Endothelial cell of umbilical vein (primary cell): ENCODE measurements around the gene SNCAIP. TPM values are rescaled to one million over a fixed set of nuclear protein-coding genes. Genes with fewer than 3 reads are reported as not detected.

Source experiments
- BruUV-seq: library from RNA; stranded (reverse); fragments of 400-500 nt; replicated peaks from 2 replicates; lab custom pipeline; 2021; lab: Mats Ljungman, UMichigan
- CTCF ChIA-PET: fragments of 300-600, 350-600 bp; sonication (Branson Sonifier 250); formaldehyde crosslinking; loops from one replicate; lab custom pipeline; 2021; ENCODE audit warnings: antibody characterized with exemption, inconsistent platforms; lab: Charles Lee
- POLR2A ChIA-PET: fragments of 300-600, 350-600 bp; sonication (Branson Sonifier 250); formaldehyde crosslinking; loops from one replicate; lab custom pipeline; 2021; ENCODE audit warnings: antibody characterized with exemption, inconsistent platforms; lab: Charles Lee
- DNase-seq: peaks from one replicate; pipeline ENCODE4 v3.0.0-alpha.2; 2011; ENCODE audit warnings: low read depth, low spot score
- FAIRE-seq: peaks from 2 replicates; lab custom pipeline; 2011; peaks lifted over from hg19 to GRCh38; lab: Jason Lieb, UNC
- H2AFZ ChIP-seq: 2 replicates; pipeline ENCODE4 v1.6.0; 2012; ENCODE audit warnings: low read depth, low read length, control low read depth, inconsistent platforms
- H3K27ac ChIP-seq: 2 replicates; pipeline ENCODE4 v1.5.1; 2011; ENCODE audit warnings: low read depth, mild to moderate bottlenecking, control low read depth, low read length, moderate library complexity; ENCODE audit not compliant: insufficient read depth
- H3K27me3 ChIP-seq, 2 experiments: 2 replicates each; pipeline versions ENCODE4 v1.6.0 to v1.6.1; 2011; ENCODE audit warnings: low read length in 2 of 2, mixed read lengths in 1 of 2; ENCODE audit not compliant: control insufficient read depth in 2 of 2, insufficient read depth in 2 of 2
- H3K36me3 ChIP-seq, 2 experiments: 2 replicates in 1 of 2; 3 replicates in 1 of 2; pipeline ENCODE4 v1.5.1; 2011; ENCODE audit warnings: low read length in 2 of 2, mild to moderate bottlenecking in 1 of 2, moderate library complexity in 1 of 2; ENCODE audit not compliant: control insufficient read depth in 2 of 2, insufficient read depth in 2 of 2; ENCODE audit errors: extremely low read depth in 1 of 2
- H3K4me1 ChIP-seq: 3 replicates; pipeline ENCODE4 v1.5.1; 2011; ENCODE audit warnings: mild to moderate bottlenecking, low read length; ENCODE audit not compliant: control insufficient read depth, insufficient read depth; ENCODE audit errors: extremely low read depth
- H3K4me2 ChIP-seq: 2 replicates; pipeline ENCODE4 v1.6.1; 2011; ENCODE audit warnings: low read length, control low read depth, mixed read lengths; ENCODE audit not compliant: insufficient read depth
- H3K4me3 ChIP-seq, 3 experiments: fragments of 200-600 bp in 1 of 3; sonication (generic), shearing (Covaris generic) in 1 of 3; replicated peaks in 1 of 3; 2 replicates each; pipeline ENCODE4 v1.5.1; 2011 to 2016; ENCODE audit warnings: control low read depth in 3 of 3, low read length in 3 of 3, mild to moderate bottlenecking in 2 of 3, inconsistent platforms in 1 of 3, low read depth in 1 of 3, moderate library complexity in 1 of 3; ENCODE audit not compliant: insufficient read depth in 1 of 3
- H3K79me2 ChIP-seq: 2 replicates; pipeline ENCODE4 v1.6.0; 2012; ENCODE audit warnings: low read length, inconsistent platforms; ENCODE audit not compliant: control insufficient read depth, insufficient read depth
- H3K9ac ChIP-seq: replicated peaks from 2 replicates; pipeline ENCODE3; 2011; ENCODE audit warnings: low read length, control low read depth; ENCODE audit not compliant: insufficient read depth; ENCODE audit errors: extremely low read depth
- H3K9me1 ChIP-seq: replicated peaks from 3 replicates; pipeline ENCODE4 v1.6.0; 2011; ENCODE audit warnings: mild to moderate bottlenecking, low read length; ENCODE audit not compliant: control insufficient read depth, insufficient read depth; ENCODE audit errors: extremely low read depth
- H3K9me3 ChIP-seq: replicated peaks from 2 replicates; pipeline ENCODE4 v1.5.1; 2012; ENCODE audit warnings: low read length, inconsistent platforms; ENCODE audit not compliant: control insufficient read depth, insufficient read depth
- H4K20me1 ChIP-seq: replicated peaks from 2 replicates; pipeline ENCODE3; 2011; ENCODE audit warnings: mild to moderate bottlenecking, low read length; ENCODE audit not compliant: control insufficient read depth, insufficient read depth; ENCODE audit errors: extremely low read depth
- CTCF ChIP-seq, 2 donors: IDR thresholded peaks; 1 replicate in 1 of 2; 2 replicates in 1 of 2; pipeline ENCODE4 v1.5.1; 2011; ENCODE audit warnings: low read length in 2 of 2, mild to moderate bottlenecking in 2 of 2, moderate library complexity in 2 of 2, control low read depth in 1 of 2, inconsistent platforms in 1 of 2, low read depth in 1 of 2; ENCODE audit not compliant: insufficient read depth in 1 of 2; ENCODE audit errors: extremely low read depth in 1 of 2
- EZH2 ChIP-seq: IDR thresholded peaks from 2 replicates; pipeline ENCODE4 v1.6.1; 2012; ENCODE audit warnings: borderline replicate concordance, low read depth, mild to moderate bottlenecking, moderate library complexity, low read length, inconsistent platforms; ENCODE audit not compliant: severe bottlenecking
- FOS ChIP-seq: IDR thresholded peaks from 2 replicates; pipeline ENCODE4 v1.6.1; 2011; ENCODE audit warnings: mild to moderate bottlenecking, low read length, moderate library complexity, borderline replicate concordance; ENCODE audit not compliant: insufficient read depth
- GATA2 ChIP-seq: IDR thresholded peaks from 2 replicates; pipeline ENCODE4 v1.7.0; 2011; ENCODE audit warnings: low read depth, mild to moderate bottlenecking, moderate library complexity, mixed read lengths, low read length; ENCODE audit not compliant: insufficient read length, insufficient read depth
- JUN ChIP-seq: IDR thresholded peaks from 2 replicates; pipeline ENCODE4 v1.6.1; 2011; ENCODE audit warnings: borderline replicate concordance, low read depth; ENCODE audit not compliant: insufficient read length, insufficient read depth
- MYC ChIP-seq: IDR thresholded peaks from one replicate; pipeline ENCODE4 v1.6.1; 2011; ENCODE audit warnings: mild to moderate bottlenecking, low read depth, low read length
- POLR2A ChIP-seq: IDR thresholded peaks from 2 replicates; pipeline ENCODE4 v1.6.1; 2012; ENCODE audit warnings: low read depth, mild to moderate bottlenecking, control low read depth, low read length
- POLR2AphosphoS5 ChIP-seq: IDR thresholded peaks from 2 replicates; pipeline ENCODE4 v1.6.1; 2012; ENCODE audit warnings: low read depth, mild to moderate bottlenecking, control low read depth, low read length, moderate library complexity; ENCODE audit not compliant: insufficient read depth
- dilution Hi-C: fragments of 300-500 bp; cut with MboI; formaldehyde crosslinking; loops from one replicate; pipeline ENCODE4 v1.15.0; 2019; ENCODE audit warnings: low sequenced_read_pairs; ENCODE audit not compliant: extremely low pct_ligation_motif_present
- intact Hi-C: fragments of 100-400 bp; cut with micrococcal nuclease; formaldehyde crosslinking; loops from one replicate; pipeline ENCODE4 v1.10.0; 2022
- polyA plus RNA-seq, 4 experiments: library from polyadenylated mRNA; depleted of rRNA in 3 of 4; stranded (reverse) in 3 of 4; unstranded in 1 of 4; fragments of >200 nt; gene quantifications; 2 replicates each; pipeline versions ENCODE4 v1.2.1 to v1.2.3, GENCODE V29; 2011 to 2012; ENCODE audit warnings: missing spikeins in 1 of 4
- total RNA-seq: library from RNA; stranded (reverse); gene quantifications from 2 replicates; pipeline ENCODE4 v1.2.3, GENCODE V29; 2021

SNCAIP gene
- total and polyA plus RNA-seq, 2 donors (not counting 3 experiments of a cell fraction or from before 2014, with no cell fraction given): 13.1 to 42.0 TPM

- no peak overlapping the region for H3K4me3 ChIP-seq
- POLR2A ChIA-PET: no interaction called here
- no peak for DNase-seq
- no TSS peak for BruUV-seq
- no peaks in the 10 kb centered on the region for H3K4me1 ChIP-seq
- dilution Hi-C loops (no loop called here), intact Hi-C loops (no loop called here)
- TF ChIP-seq CTCF (IDR thresholded peaks at IDR 0.05; ENCODE audit: extremely low read depth in 1 of 2, insufficient read depth in 1 of 2, low read depth in 1 of 2, low read length in 2 of 2) (no peak), FOS (no peak), MYC (no peak), POLR2A (no peak), POLR2AphosphoS5 (no peak), EZH2 (no peak), GATA2 (no peak), JUN (no peak)
- no peaks in the 10 kb centered on the region for H3K36me3 ChIP-seq
- FAIRE-seq: no peak
- H3K9me3 ChIP-seq: no peaks in the 10 kb centered on the region
- no peaks in the 10 kb centered on the region for H3K27me3 ChIP-seq
- no peak overlapping the region for H3K27ac ChIP-seq
- H3K9me1 ChIP-seq: no peaks in the 10 kb centered on the region
- no peak overlapping the region for H3K4me2 ChIP-seq
- H2AFZ ChIP-seq: no peak overlapping the region
- CTCF ChIA-PET: no interaction called here
- H3K9ac ChIP-seq: no peak overlapping the region
- H3K79me2 ChIP-seq: no peaks in the 10 kb centered on the region
- H4K20me1 ChIP-seq: no peaks in the 10 kb centered on the region
These were observed 123.2 kb downstream of the SNCAIP start for GRCh38 chr5:122435234-122435633.
